ENCODE measurements around the gene CPT1A. TPM values are rescaled to one million over a fixed set of nuclear protein-coding genes. Genes with fewer than 3 reads are reported as not detected.

Gene CPT1A
- total RNA-seq, 4 donors from 2014 or later, result 6.9 to 32.1 (median 12.9) TPM

GRCh38 chr11:68870470-68870869 is 28.8 kb upstream of the CPT1A start:
- H3K4me1 ChIP-seq, result peaks cover 0 to 4% of the 10 kb centered on the region in 2 donors
- DNase-seq, result no peak
- no peak for ATAC-seq
- peaks cover 0 to 2% (median 0%) of the 10 kb centered on the region in 3 donors for H3K27me3 ChIP-seq
- no peak overlapping the region for H3K27ac ChIP-seq
- TF ChIP-seq, protein P1, sequence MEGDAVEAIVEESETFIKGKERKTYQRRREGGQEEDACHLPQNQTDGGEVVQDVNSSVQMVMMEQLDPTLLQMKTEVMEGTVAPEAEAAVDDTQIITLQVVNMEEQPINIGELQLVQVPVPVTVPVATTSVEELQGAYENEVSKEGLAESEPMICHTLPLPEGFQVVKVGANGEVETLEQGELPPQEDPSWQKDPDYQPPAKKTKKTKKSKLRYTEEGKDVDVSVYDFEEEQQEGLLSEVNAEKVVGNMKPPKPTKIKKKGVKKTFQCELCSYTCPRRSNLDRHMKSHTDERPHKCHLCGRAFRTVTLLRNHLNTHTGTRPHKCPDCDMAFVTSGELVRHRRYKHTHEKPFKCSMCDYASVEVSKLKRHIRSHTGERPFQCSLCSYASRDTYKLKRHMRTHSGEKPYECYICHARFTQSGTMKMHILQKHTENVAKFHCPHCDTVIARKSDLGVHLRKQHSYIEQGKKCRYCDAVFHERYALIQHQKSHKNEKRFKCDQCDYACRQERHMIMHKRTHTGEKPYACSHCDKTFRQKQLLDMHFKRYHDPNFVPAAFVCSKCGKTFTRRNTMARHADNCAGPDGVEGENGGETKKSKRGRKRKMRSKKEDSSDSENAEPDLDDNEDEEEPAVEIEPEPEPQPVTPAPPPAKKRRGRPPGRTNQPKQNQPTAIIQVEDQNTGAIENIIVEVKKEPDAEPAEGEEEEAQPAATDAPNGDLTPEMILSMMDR (IDR thresholded peaks at IDR 0.05 in 4 of 5, conservative IDR thresholded peaks at IDR 0.05 in 1 of 5), result no peak
- no peak for TF ChIP-seq POLR2A (IDR thresholded peaks at IDR 0.05)
- in situ Hi-C loops (cut with MboI; ENCODE audit: low sequenced_read_pairs in 4 of 4), result loop anchor here in 1 of 4 donors (25.0 kb wide), 1 partner anchor 108 kb away; the partner anchor contains the start of gene TESMIN
- H3K9me3 ChIP-seq, result no peaks in the 10 kb centered on the region
- H3K36me3 ChIP-seq, result no peaks in the 10 kb centered on the region
- peak overlapping the region; percentile 44 to 56 (median 50) for H3K4me3 ChIP-seq
- intact Hi-C loops (cut with DNase I; ENCODE audit: low total_unique reads), result no loop called here

- Histone ChIP-seq H3K27me3 (no peaks in the 10 kb centered on the region), H3K4me1 (peaks cover 0 to 4% of the 10 kb centered on the region in 2 donors), H3K4me3 (no peak overlapping the region), H3K36me3 (no peaks in the 10 kb centered on the region), H3K27ac (no peak overlapping the region), H3K9me3 (no peaks in the 10 kb centered on the region)
- DNase-seq, result no peak
- in situ Hi-C loops (cut with MboI; ENCODE audit: low sequenced_read_pairs in 4 of 4), result loop anchor here in 1 of 4 donors (25.0 kb wide), 1 partner anchor 106 kb away; the partner anchor contains the start of gene TESMIN
- ATAC-seq, result no peak
- no peak for TF ChIP-seq POLR2A (IDR thresholded peaks at IDR 0.05)
- TF ChIP-seq, protein P1 (IDR thresholded peaks at IDR 0.05 in 4 of 5, conservative IDR thresholded peaks at IDR 0.05 in 1 of 5), result no peak
- intact Hi-C loops (cut with DNase I; ENCODE audit: low total_unique reads), result no loop called here
These were observed 26.6 kb upstream of the CPT1A start for GRCh38 chr11:68868221-68868835.

GRCh38 chr11:68867066-68867465 is 25.4 kb upstream of the CPT1A start:
- TF ChIP-seq, protein P1 (IDR thresholded peaks at IDR 0.05 in 4 of 5, conservative IDR thresholded peaks at IDR 0.05 in 1 of 5), result no peak
- no peak for TF ChIP-seq POLR2A (IDR thresholded peaks at IDR 0.05)
- Histone ChIP-seq H3K4me3 (no peak overlapping the region), H3K9me3 (no peaks in the 10 kb centered on the region), H3K36me3 (no peaks in the 10 kb centered on the region), H3K4me1 (no peaks in the 10 kb centered on the region), H3K27me3 (no peaks in the 10 kb centered on the region), H3K27ac (no peak overlapping the region)
- in situ Hi-C loops (cut with MboI; ENCODE audit: low sequenced_read_pairs in 4 of 4) (loop anchor here in 1 of 4 donors (25.0 kb wide), 1 partner anchor 105 kb away; the partner anchor contains the start of gene TESMIN), intact Hi-C loops (cut with DNase I; ENCODE audit: low total_unique reads) (no loop called here)
- ATAC-seq, result no peak
- no peak for DNase-seq

GRCh38 chr11:68865241-68865640 is 23.5 kb upstream of the CPT1A start:
- TF ChIP-seq, protein P1 (IDR thresholded peaks at IDR 0.05 in 4 of 5, conservative IDR thresholded peaks at IDR 0.05 in 1 of 5), result no peak
- no peak for TF ChIP-seq POLR2A (IDR thresholded peaks at IDR 0.05)
- no peak overlapping the region for H3K4me3 ChIP-seq
- intact Hi-C loops (cut with DNase I; ENCODE audit: low total_unique reads) (no loop called here), in situ Hi-C loops (cut with MboI; ENCODE audit: low sequenced_read_pairs in 4 of 4) (loop anchor here in 1 of 4 donors (25.0 kb wide), 1 partner anchor 103 kb away; the partner anchor contains the start of gene TESMIN)
- no peaks in the 10 kb centered on the region for H3K27me3 ChIP-seq
- no peaks in the 10 kb centered on the region for H3K4me1 ChIP-seq
- H3K9me3 ChIP-seq, result no peaks in the 10 kb centered on the region
- no peak overlapping the region for H3K27ac ChIP-seq
- ATAC-seq, result no peak
- no peaks in the 10 kb centered on the region for H3K36me3 ChIP-seq
- no peak for DNase-seq
